ENCODE results near the gene RNPEPL1. TPM values are rescaled to one million over a fixed set of nuclear protein-coding genes. Genes with fewer than 3 reads are reported as not detected.

RNPEPL1 gene
- total and polyA plus RNA-seq, 2 experiments from 2014 or later, result 46.3 to 57.2 TPM

DNA sequence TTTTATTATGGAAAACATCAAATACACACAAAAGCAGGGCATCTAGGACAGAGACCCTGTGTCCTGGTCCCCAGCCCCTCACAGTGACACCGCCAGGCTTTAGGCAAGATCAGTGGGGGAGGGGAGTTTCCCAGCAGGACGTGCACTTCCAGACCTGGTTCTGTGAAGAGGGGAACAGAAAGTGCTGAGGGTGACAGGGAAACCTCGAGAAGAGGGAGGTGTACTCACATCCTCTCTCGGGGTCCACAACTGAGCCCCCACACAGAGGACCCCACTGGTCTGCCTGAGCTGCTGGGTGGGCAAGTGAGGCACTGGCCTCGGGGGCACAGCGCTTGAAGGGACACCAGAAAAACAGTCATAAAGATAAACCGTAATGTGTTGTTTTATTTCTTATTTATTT is 52.6 kb downstream of the RNPEPL1 start:
- no peaks in the 10 kb centered on the region for H3K9me3 ChIP-seq (ENCODE audit: low read depth)
- no peaks in the 10 kb centered on the region for H4K20me1 ChIP-seq (ENCODE audit: insufficient read depth, poor library complexity, severe bottlenecking)
- no peaks in the 10 kb centered on the region for H3K79me2 ChIP-seq
- H3K27me3 ChIP-seq, result no peaks in the 10 kb centered on the region
- H3K4me3 ChIP-seq, result no peak overlapping the region
- no peaks in the 10 kb centered on the region for H3K9me2 ChIP-seq (replicated peaks; ENCODE audit: insufficient read depth)
- no peak overlapping the region for H3K4me2 ChIP-seq
- H3K27ac ChIP-seq, result no peak overlapping the region
- no peak overlapping the region for H2AFZ ChIP-seq
- no peak for TF ChIP-seq EZH2 (IDR thresholded peaks at IDR 0.05; ENCODE audit: borderline replicate concordance)
- TF ChIP-seq, protein P1, sequence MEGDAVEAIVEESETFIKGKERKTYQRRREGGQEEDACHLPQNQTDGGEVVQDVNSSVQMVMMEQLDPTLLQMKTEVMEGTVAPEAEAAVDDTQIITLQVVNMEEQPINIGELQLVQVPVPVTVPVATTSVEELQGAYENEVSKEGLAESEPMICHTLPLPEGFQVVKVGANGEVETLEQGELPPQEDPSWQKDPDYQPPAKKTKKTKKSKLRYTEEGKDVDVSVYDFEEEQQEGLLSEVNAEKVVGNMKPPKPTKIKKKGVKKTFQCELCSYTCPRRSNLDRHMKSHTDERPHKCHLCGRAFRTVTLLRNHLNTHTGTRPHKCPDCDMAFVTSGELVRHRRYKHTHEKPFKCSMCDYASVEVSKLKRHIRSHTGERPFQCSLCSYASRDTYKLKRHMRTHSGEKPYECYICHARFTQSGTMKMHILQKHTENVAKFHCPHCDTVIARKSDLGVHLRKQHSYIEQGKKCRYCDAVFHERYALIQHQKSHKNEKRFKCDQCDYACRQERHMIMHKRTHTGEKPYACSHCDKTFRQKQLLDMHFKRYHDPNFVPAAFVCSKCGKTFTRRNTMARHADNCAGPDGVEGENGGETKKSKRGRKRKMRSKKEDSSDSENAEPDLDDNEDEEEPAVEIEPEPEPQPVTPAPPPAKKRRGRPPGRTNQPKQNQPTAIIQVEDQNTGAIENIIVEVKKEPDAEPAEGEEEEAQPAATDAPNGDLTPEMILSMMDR (IDR thresholded peaks at IDR 0.05; ENCODE audit: poor library complexity), result no peak
- TF ChIP-seq EZH2phosphoT487 (IDR thresholded peaks at IDR 0.05; ENCODE audit: low read depth, severe bottlenecking, unreplicated experiment), result no peak
- no peaks in the 10 kb centered on the region for H3K36me3 ChIP-seq (replicated peaks; ENCODE audit: insufficient read depth, low read depth)
- DNase-seq (ENCODE audit: low spot score), result no peak
- 83% methylated on average over 7 of the region's 7 CpGs for WGBS (ENCODE audit: low lambda C conversion rate, missing lambda C conversion rate)
- H3K4me1 ChIP-seq (ENCODE audit: insufficient read depth), result no peaks in the 10 kb centered on the region

DNA sequence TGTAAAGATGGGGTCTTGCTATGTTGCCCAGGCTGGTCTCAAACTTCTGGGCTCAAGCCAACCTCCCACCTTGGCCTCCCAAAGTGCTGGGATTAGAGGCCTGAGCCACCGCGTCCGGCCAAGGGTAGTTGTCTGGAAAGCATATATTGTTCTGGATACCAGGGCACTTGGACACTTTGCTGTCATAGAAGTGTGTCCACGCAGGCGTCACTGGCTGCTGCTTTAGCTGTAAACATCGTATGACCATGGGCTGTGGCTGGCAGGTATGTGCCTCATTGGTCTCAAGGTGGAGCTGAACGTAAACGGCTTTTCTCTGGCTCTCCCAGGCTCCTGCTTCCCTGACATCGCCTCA is 53.8 kb downstream of the RNPEPL1 start:
- no peaks in the 10 kb centered on the region for H3K36me3 ChIP-seq (replicated peaks; ENCODE audit: insufficient read depth, low read depth)
- WGBS (ENCODE audit: low lambda C conversion rate, missing lambda C conversion rate), result 87% methylated on average over 9 of the region's 9 CpGs
- H3K79me2 ChIP-seq, result no peaks in the 10 kb centered on the region
- no peak overlapping the region for H3K4me3 ChIP-seq
- no peaks in the 10 kb centered on the region for H4K20me1 ChIP-seq (ENCODE audit: insufficient read depth, poor library complexity, severe bottlenecking)
- H3K9me2 ChIP-seq (replicated peaks; ENCODE audit: insufficient read depth), result no peaks in the 10 kb centered on the region
- H3K27me3 ChIP-seq, result no peaks in the 10 kb centered on the region
- DNase-seq (ENCODE audit: low spot score), result no peak
- no peaks in the 10 kb centered on the region for H3K9me3 ChIP-seq (ENCODE audit: low read depth)
- no peak overlapping the region for H2AFZ ChIP-seq
- H3K27ac ChIP-seq, result no peak overlapping the region
- TF ChIP-seq EZH2phosphoT487 (IDR thresholded peaks at IDR 0.05; ENCODE audit: low read depth, severe bottlenecking, unreplicated experiment), result no peak
- TF ChIP-seq, protein P1 (IDR thresholded peaks at IDR 0.05; ENCODE audit: poor library complexity), result no peak
- TF ChIP-seq EZH2 (IDR thresholded peaks at IDR 0.05; ENCODE audit: borderline replicate concordance), result no peak
- peaks cover 4% of the 10 kb centered on the region for H3K4me1 ChIP-seq (ENCODE audit: insufficient read depth)
- no peak overlapping the region for H3K4me2 ChIP-seq

DNA sequence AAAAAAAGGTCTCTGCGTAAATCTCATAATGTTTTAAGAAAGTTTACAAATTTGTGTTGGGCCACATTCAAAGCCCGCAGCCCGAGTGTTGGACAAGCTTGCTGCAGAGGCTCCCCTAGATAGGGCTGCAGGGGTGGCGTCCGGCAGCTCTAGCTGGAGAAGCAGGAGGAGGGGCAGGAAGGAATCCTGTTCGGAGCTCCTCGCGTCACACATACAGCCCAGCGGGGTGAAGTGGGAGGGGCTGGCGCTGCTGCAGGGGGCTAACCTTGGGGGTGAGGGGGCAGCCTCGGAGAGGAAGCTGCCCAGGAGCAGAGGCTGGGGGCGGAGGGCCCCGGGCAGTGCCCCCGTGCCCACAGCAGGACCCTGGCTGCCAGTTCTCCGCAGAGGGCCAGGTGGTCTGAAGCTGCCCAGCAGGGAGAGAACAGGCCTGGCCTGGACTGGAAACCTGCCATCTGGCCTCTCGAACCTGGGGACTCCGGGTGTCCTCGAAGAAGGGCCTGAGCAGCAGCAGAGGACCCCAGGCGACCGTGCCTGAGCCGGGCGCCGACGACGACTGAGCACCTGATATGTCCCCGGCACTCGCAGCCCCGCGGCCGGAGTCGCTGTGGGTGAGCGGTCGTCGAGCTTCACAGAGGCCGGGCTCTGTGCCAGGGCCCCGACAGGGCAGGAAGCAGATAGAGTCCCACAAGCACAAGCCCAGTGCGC is 54.4 kb downstream of the RNPEPL1 start:
- no peaks in the 10 kb centered on the region for H3K79me2 ChIP-seq
- no peaks in the 10 kb centered on the region for H3K9me2 ChIP-seq (replicated peaks; ENCODE audit: insufficient read depth)
- H3K4me3 ChIP-seq, result no peak overlapping the region
- WGBS (ENCODE audit: low lambda C conversion rate, missing lambda C conversion rate), result 80% methylated on average over 34 of the region's 37 CpGs
- TF ChIP-seq, protein P1 (IDR thresholded peaks at IDR 0.05; ENCODE audit: poor library complexity), result no peak
- no peak for TF ChIP-seq EZH2 (IDR thresholded peaks at IDR 0.05; ENCODE audit: borderline replicate concordance)
- TF ChIP-seq EZH2phosphoT487 (IDR thresholded peaks at IDR 0.05; ENCODE audit: low read depth, severe bottlenecking, unreplicated experiment), result no peak
- H4K20me1 ChIP-seq (ENCODE audit: insufficient read depth, poor library complexity, severe bottlenecking), result no peaks in the 10 kb centered on the region
- H3K9me3 ChIP-seq (ENCODE audit: low read depth), result no peaks in the 10 kb centered on the region
- H3K27me3 ChIP-seq, result no peaks in the 10 kb centered on the region
- H2AFZ ChIP-seq, result no peak overlapping the region
- DNase-seq (ENCODE audit: low spot score), result no peak
- H3K27ac ChIP-seq, result no peak overlapping the region
- no peaks in the 10 kb centered on the region for H3K36me3 ChIP-seq (replicated peaks; ENCODE audit: insufficient read depth, low read depth)
- peaks cover 4% of the 10 kb centered on the region for H3K4me1 ChIP-seq (ENCODE audit: insufficient read depth)
- H3K4me2 ChIP-seq, result no peak overlapping the region

All from hepatocyte (in vitro differentiated cells).